ENCODE results near the gene BET1L.

GRCh38 chr11:197741-198235 is 9.4 kb downstream of the BET1L start:
- TF ChIP-seq EZH2 (IDR thresholded peaks at IDR 0.05; ENCODE audit: low read length, unreplicated experiment) = no peak
- TF ChIP-seq, protein P1, sequence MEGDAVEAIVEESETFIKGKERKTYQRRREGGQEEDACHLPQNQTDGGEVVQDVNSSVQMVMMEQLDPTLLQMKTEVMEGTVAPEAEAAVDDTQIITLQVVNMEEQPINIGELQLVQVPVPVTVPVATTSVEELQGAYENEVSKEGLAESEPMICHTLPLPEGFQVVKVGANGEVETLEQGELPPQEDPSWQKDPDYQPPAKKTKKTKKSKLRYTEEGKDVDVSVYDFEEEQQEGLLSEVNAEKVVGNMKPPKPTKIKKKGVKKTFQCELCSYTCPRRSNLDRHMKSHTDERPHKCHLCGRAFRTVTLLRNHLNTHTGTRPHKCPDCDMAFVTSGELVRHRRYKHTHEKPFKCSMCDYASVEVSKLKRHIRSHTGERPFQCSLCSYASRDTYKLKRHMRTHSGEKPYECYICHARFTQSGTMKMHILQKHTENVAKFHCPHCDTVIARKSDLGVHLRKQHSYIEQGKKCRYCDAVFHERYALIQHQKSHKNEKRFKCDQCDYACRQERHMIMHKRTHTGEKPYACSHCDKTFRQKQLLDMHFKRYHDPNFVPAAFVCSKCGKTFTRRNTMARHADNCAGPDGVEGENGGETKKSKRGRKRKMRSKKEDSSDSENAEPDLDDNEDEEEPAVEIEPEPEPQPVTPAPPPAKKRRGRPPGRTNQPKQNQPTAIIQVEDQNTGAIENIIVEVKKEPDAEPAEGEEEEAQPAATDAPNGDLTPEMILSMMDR (conservative IDR thresholded peaks at IDR 0.05; ENCODE audit: low read depth, low read length) = no peak

Measured in PC-3 (cell line).